Endothelial cell of umbilical vein (primary cell): ENCODE measurements around the gene GAGE12E. TPM values are rescaled to one million over a fixed set of nuclear protein-coding genes. Genes with fewer than 3 reads are reported as not detected.
"Not testable (repeated sequence)": the region's sequence is repeated elsewhere in the genome, so short reads cannot be mapped to it uniquely, and the experiment has no call there.

Experiments used
- BruUV-seq: library from RNA; stranded (reverse); fragments of 400-500 nt; replicated peaks from 2 replicates; lab custom pipeline; 2021; lab: Mats Ljungman, UMichigan
- CTCF ChIA-PET: fragments of 300-600, 350-600 bp; sonication (Branson Sonifier 250); formaldehyde crosslinking; loops from one replicate; lab custom pipeline; 2021; ENCODE audit warnings: antibody characterized with exemption, inconsistent platforms; lab: Charles Lee
- POLR2A ChIA-PET: fragments of 300-600, 350-600 bp; sonication (Branson Sonifier 250); formaldehyde crosslinking; loops from one replicate; lab custom pipeline; 2021; ENCODE audit warnings: antibody characterized with exemption, inconsistent platforms; lab: Charles Lee
- DNase-seq: peaks from one replicate; pipeline ENCODE4 v3.0.0-alpha.2; 2011; ENCODE audit warnings: low read depth, low spot score
- FAIRE-seq: peaks from 2 replicates; lab custom pipeline; 2011; peaks lifted over from hg19 to GRCh38; lab: Jason Lieb, UNC
- H2AFZ ChIP-seq: 2 replicates; pipeline ENCODE4 v1.6.0; 2012; ENCODE audit warnings: low read depth, low read length, control low read depth, inconsistent platforms
- H3K27ac ChIP-seq: 2 replicates; pipeline ENCODE4 v1.5.1; 2011; ENCODE audit warnings: low read depth, mild to moderate bottlenecking, control low read depth, low read length, moderate library complexity; ENCODE audit not compliant: insufficient read depth
- H3K27me3 ChIP-seq, 2 experiments: 2 replicates each; pipeline versions ENCODE4 v1.6.0 to v1.6.1; 2011; ENCODE audit warnings: low read length in 2 of 2, mixed read lengths in 1 of 2; ENCODE audit not compliant: control insufficient read depth in 2 of 2, insufficient read depth in 2 of 2
- H3K36me3 ChIP-seq, 2 experiments: 2 replicates in 1 of 2; 3 replicates in 1 of 2; pipeline ENCODE4 v1.5.1; 2011; ENCODE audit warnings: low read length in 2 of 2, mild to moderate bottlenecking in 1 of 2, moderate library complexity in 1 of 2; ENCODE audit not compliant: control insufficient read depth in 2 of 2, insufficient read depth in 2 of 2; ENCODE audit errors: extremely low read depth in 1 of 2
- H3K4me1 ChIP-seq: 3 replicates; pipeline ENCODE4 v1.5.1; 2011; ENCODE audit warnings: mild to moderate bottlenecking, low read length; ENCODE audit not compliant: control insufficient read depth, insufficient read depth; ENCODE audit errors: extremely low read depth
- H3K4me2 ChIP-seq: 2 replicates; pipeline ENCODE4 v1.6.1; 2011; ENCODE audit warnings: low read length, control low read depth, mixed read lengths; ENCODE audit not compliant: insufficient read depth
- H3K4me3 ChIP-seq, 3 experiments: fragments of 200-600 bp in 1 of 3; sonication (generic), shearing (Covaris generic) in 1 of 3; replicated peaks in 1 of 3; 2 replicates each; pipeline ENCODE4 v1.5.1; 2011 to 2016; ENCODE audit warnings: control low read depth in 3 of 3, low read length in 3 of 3, mild to moderate bottlenecking in 2 of 3, inconsistent platforms in 1 of 3, low read depth in 1 of 3, moderate library complexity in 1 of 3; ENCODE audit not compliant: insufficient read depth in 1 of 3
- H3K79me2 ChIP-seq: 2 replicates; pipeline ENCODE4 v1.6.0; 2012; ENCODE audit warnings: low read length, inconsistent platforms; ENCODE audit not compliant: control insufficient read depth, insufficient read depth
- H3K9ac ChIP-seq: replicated peaks from 2 replicates; pipeline ENCODE3; 2011; ENCODE audit warnings: low read length, control low read depth; ENCODE audit not compliant: insufficient read depth; ENCODE audit errors: extremely low read depth
- H3K9me1 ChIP-seq: replicated peaks from 3 replicates; pipeline ENCODE4 v1.6.0; 2011; ENCODE audit warnings: mild to moderate bottlenecking, low read length; ENCODE audit not compliant: control insufficient read depth, insufficient read depth; ENCODE audit errors: extremely low read depth
- H3K9me3 ChIP-seq: replicated peaks from 2 replicates; pipeline ENCODE4 v1.5.1; 2012; ENCODE audit warnings: low read length, inconsistent platforms; ENCODE audit not compliant: control insufficient read depth, insufficient read depth
- H4K20me1 ChIP-seq: replicated peaks from 2 replicates; pipeline ENCODE3; 2011; ENCODE audit warnings: mild to moderate bottlenecking, low read length; ENCODE audit not compliant: control insufficient read depth, insufficient read depth; ENCODE audit errors: extremely low read depth
- dilution Hi-C: fragments of 300-500 bp; cut with MboI; formaldehyde crosslinking; loops from one replicate; pipeline ENCODE4 v1.15.0; 2019; ENCODE audit warnings: low sequenced_read_pairs; ENCODE audit not compliant: extremely low pct_ligation_motif_present
- intact Hi-C: fragments of 100-400 bp; cut with micrococcal nuclease; formaldehyde crosslinking; loops from one replicate; pipeline ENCODE4 v1.10.0; 2022
- polyA plus RNA-seq, 4 experiments: library from polyadenylated mRNA; depleted of rRNA in 3 of 4; stranded (reverse) in 3 of 4; unstranded in 1 of 4; fragments of >200 nt; gene quantifications; 2 replicates each; pipeline versions ENCODE4 v1.2.1 to v1.2.3, GENCODE V29; 2011 to 2012; ENCODE audit warnings: missing spikeins in 1 of 4
- total RNA-seq: library from RNA; stranded (reverse); gene quantifications from 2 replicates; pipeline ENCODE4 v1.2.3, GENCODE V29; 2021

Gene GAGE12E
- total and polyA plus RNA-seq, 2 donors (not counting 3 experiments of a cell fraction or from before 2014, with no cell fraction given), result not detected

DNA sequence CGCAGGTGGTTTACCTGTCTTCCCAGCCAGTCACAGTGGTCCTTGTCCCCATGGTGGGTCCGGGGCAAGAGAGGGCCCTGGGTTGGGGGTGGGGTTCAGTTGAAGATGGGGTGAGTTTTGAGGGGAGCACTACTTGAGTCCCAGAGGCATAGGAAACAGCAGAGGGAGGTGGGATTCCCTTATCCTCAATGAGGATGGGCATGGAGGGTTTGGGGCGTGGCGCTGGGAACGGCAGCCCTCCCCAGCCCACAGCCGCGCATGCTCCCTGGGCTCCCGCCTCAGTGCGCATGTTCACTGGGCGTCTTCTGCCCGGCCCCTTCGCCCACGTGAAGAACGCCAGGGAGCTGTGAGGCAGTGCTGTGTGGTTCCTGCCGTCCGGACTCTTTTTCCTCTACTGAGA lies 38.1 kb downstream of the GAGE12E start, which contains the start of gene GAGE2A:
Gene GAGE2A (plus strand): TSS at position 301 of the 400 bp plus-strand sequence. CDS start 1,155 bp downstream, outside the sequence.
- intact Hi-C loops, H3K4me1 ChIP-seq, CTCF ChIA-PET, dilution Hi-C loops, FAIRE-seq, H3K79me2 ChIP-seq, H3K9me3 ChIP-seq, DNase-seq, H3K36me3 ChIP-seq, H3K27ac ChIP-seq, BruUV-seq, H3K27me3 ChIP-seq, H3K4me3 ChIP-seq, H3K9ac ChIP-seq, H3K9me1 ChIP-seq, POLR2A ChIA-PET, H2AFZ ChIP-seq, H4K20me1 ChIP-seq, H3K4me2 ChIP-seq: not testable (repeated sequence)

GRCh38 chrX:49589769-49590478 lies 38.8 kb downstream of the GAGE12E start:
- H3K9me3 ChIP-seq, H3K79me2 ChIP-seq, H3K4me1 ChIP-seq, dilution Hi-C loops, H3K4me3 ChIP-seq, H3K27ac ChIP-seq, CTCF ChIA-PET, H3K27me3 ChIP-seq, intact Hi-C loops, H3K4me2 ChIP-seq, BruUV-seq, H2AFZ ChIP-seq, H4K20me1 ChIP-seq, H3K36me3 ChIP-seq, POLR2A ChIA-PET, DNase-seq, H3K9me1 ChIP-seq, FAIRE-seq, H3K9ac ChIP-seq: not testable (repeated sequence)

DNA sequence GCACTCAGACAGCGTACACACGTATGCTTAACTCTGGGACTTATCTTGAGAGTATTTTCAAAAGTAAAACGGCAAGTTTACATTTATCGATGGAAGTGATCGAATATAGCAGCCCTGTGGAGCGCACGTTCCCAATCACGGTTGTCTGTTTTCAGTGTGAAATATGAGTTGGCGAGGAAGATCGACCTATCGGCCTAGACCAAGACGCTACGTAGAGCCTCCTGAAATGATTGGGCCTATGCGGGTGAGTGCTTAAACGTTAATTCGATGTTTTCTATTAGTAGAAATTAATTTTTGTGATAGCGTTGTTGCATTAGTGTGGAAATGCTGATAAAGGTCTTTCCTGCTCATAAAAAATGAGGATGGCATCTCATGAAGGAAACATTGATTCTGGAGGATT lies 39.4 kb downstream of the GAGE12E start:
- CTCF ChIA-PET, H3K27ac ChIP-seq, H4K20me1 ChIP-seq, H3K4me1 ChIP-seq, H3K9me3 ChIP-seq, H3K4me3 ChIP-seq, BruUV-seq, FAIRE-seq, H3K9me1 ChIP-seq, H2AFZ ChIP-seq, H3K79me2 ChIP-seq, H3K9ac ChIP-seq, H3K27me3 ChIP-seq, POLR2A ChIA-PET, H3K36me3 ChIP-seq, H3K4me2 ChIP-seq, intact Hi-C loops, dilution Hi-C loops, DNase-seq: not testable (repeated sequence)

GRCh38 chrX:49598720-49599119 lies 47.6 kb downstream of the GAGE12E start, which contains the start of gene GAGE1:
GAGE1 (plus strand) TSS chrX:49599020; CDS start chrX:49600175, 1,155 bp downstream.
- FAIRE-seq, BruUV-seq, H3K79me2 ChIP-seq, CTCF ChIA-PET, H3K27ac ChIP-seq, H3K4me2 ChIP-seq, H3K4me1 ChIP-seq, H4K20me1 ChIP-seq, H3K9me1 ChIP-seq, intact Hi-C loops, H3K27me3 ChIP-seq, H3K9ac ChIP-seq, H3K9me3 ChIP-seq, dilution Hi-C loops, POLR2A ChIA-PET, DNase-seq, H3K4me3 ChIP-seq, H3K36me3 ChIP-seq, H2AFZ ChIP-seq: not testable (repeated sequence)
